HEK293T (cell line): ENCODE measurements around the gene CD44.

ENCODE experiments used
- BHLHE40 ChIP-seq: fragments of 450-650 bp; IDR thresholded peaks from 2 replicates; pipeline ENCODE4 v1.6.1; 2016; ENCODE audit warnings: mild to moderate bottlenecking, moderate library complexity, borderline replicate concordance
- ELF4 ChIP-seq: fragments of 450-650 bp; IDR thresholded peaks from 2 replicates; pipeline ENCODE4 v1.6.1; 2017; ENCODE audit warnings: antibody characterized with exemption
- FOXA1 ChIP-seq: fragments of 450-650 bp; IDR thresholded peaks from 2 replicates; pipeline ENCODE4 v1.6.1; 2016; ENCODE audit warnings: mild to moderate bottlenecking
- FOXK2 ChIP-seq: fragments of 450-650 bp; IDR thresholded peaks from 2 replicates; pipeline ENCODE4 v1.6.1; 2016; ENCODE audit warnings: mild to moderate bottlenecking
- FOXM1 ChIP-seq: fragments of 450-650 bp; IDR thresholded peaks from 2 replicates; pipeline ENCODE4 v1.6.1; 2017; ENCODE audit warnings: mild to moderate bottlenecking, borderline replicate concordance
- HDGF ChIP-seq: fragments of 450-650 bp; IDR thresholded peaks from 2 replicates; pipeline ENCODE4 v1.6.1; 2017; ENCODE audit warnings: antibody characterized with exemption, borderline replicate concordance
- NFRKB ChIP-seq: fragments of 450-650 bp; IDR thresholded peaks from 2 replicates; pipeline ENCODE4 v1.6.1; 2016; ENCODE audit warnings: mild to moderate bottlenecking, moderate library complexity
- SP1 ChIP-seq: fragments of 450-650 bp; IDR thresholded peaks from 2 replicates; pipeline ENCODE4 v1.6.1; 2017
- TF ChIP-seq, protein P1 (sequence below): fragments of 450-650 bp; IDR thresholded peaks from 2 replicates; pipeline ENCODE4 v1.6.1; 2016

GRCh38 chr11:35121326-35121865 lies 17.6 kb upstream of the CD44 start:
- TF ChIP-seq FOXK2: no peak
- TF ChIP-seq NFRKB: no peak
- TF ChIP-seq FOXA1: no peak
- TF ChIP-seq BHLHE40: no peak
- TF ChIP-seq HDGF: no peak
- TF ChIP-seq SP1: no peak
- TF ChIP-seq FOXM1: no peak
- no peak for TF ChIP-seq ELF4
- TF ChIP-seq, protein P1, sequence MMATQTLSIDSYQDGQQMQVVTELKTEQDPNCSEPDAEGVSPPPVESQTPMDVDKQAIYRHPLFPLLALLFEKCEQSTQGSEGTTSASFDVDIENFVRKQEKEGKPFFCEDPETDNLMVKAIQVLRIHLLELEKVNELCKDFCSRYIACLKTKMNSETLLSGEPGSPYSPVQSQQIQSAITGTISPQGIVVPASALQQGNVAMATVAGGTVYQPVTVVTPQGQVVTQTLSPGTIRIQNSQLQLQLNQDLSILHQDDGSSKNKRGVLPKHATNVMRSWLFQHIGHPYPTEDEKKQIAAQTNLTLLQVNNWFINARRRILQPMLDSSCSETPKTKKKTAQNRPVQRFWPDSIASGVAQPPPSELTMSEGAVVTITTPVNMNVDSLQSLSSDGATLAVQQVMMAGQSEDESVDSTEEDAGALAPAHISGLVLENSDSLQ: no peak
